Activated naive CD4-positive, alpha-beta T cell treated with anti-CD3 and anti-CD28 coated beads, Interleukin-2, amount 50 U/mL, for 72 hours (primary cell): Measurements from ENCODE around the gene PLEKHG2. TPM values are rescaled to one million over a fixed set of nuclear protein-coding genes. Genes with fewer than 3 reads are reported as not detected.

Source experiments
- ATAC-seq, 2 donors: fragments of 150-1000 bp; cut with Tn5 transposase; 2 replicates each; pipeline ENCODE4 v1.10.0; 2021; ENCODE audit warnings: mild to moderate bottlenecking in 2 of 2, moderate library complexity in 2 of 2
- DNase-seq, 2 donors: peaks; one replicate each; pipeline ENCODE4 v3.0.0; 2021 to 2022; ENCODE audit warnings: low spot score in 2 of 2
- H3K27ac Mint-ChIP-seq, 2 donors: one replicate each; pipeline ENCODE4 v1.8.0; 2022; ENCODE audit warnings: mild to moderate bottlenecking in 2 of 2, mixed read lengths in 2 of 2
- H3K36me3 Mint-ChIP-seq, 2 donors: one replicate each; pipeline ENCODE4 v1.8.0; 2022; ENCODE audit warnings: mixed read lengths in 2 of 2
- H3K9me3 Mint-ChIP-seq, 2 donors: one replicate each; pipeline ENCODE4 v1.8.0; 2022; ENCODE audit warnings: mixed read lengths in 2 of 2
- total RNA-seq, 2 donors: library from RNA; stranded (reverse); gene quantifications; one replicate each; pipeline ENCODE4 v1.2.3, GENCODE V29; 2022

PLEKHG2 gene
- total RNA-seq, 2 donors from 2014 or later = 52.4 to 55.6 TPM

- Mint-ChIP-seq H3K9me3 (no peaks in the 10 kb centered on the region), H3K27ac (peak overlapping the region; percentile 99 to 100), H3K36me3 (peaks cover 34% of the 10 kb centered on the region in 2 donors)
- peak in 1 of 2 donors; percentile 69 for DNase-seq
- ATAC-seq = no peak
Observed at GRCh38 chr19:39411081-39411831, 1.2 kb upstream of the PLEKHG2 start.

- Mint-ChIP-seq H3K36me3 (peaks cover 34% of the 10 kb centered on the region in 2 donors), H3K27ac (peak overlapping the region; percentile 99 to 100), H3K9me3 (no peaks in the 10 kb centered on the region)
- ATAC-seq (peak; percentile 40 to 50), DNase-seq (peak in 1 of 2 donors; percentile 90)
Observed at GRCh38 chr19:39411832-39412099, 703 bp upstream of the PLEKHG2 start.

DNA sequence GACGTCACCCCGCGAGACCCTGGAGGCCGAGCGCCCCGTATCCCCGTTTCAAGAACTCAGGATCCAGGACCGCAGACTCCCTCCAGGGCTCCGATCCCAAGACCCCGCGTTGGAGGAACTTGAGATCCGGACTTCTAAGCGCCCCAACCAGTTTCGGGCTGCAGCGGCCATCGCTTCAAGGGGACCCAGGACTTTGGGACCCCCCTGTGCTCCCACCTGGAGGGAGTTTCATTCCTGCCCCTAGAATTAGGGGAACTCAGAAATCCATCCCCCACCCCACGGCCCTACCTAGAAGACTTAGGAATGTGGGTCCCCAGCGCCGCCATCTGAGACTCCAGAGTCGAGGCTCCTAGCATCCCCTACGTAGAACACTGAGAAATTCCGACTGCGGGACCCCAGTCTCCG is 400 bp downstream of the PLEKHG2 start:
- H3K9me3 Mint-ChIP-seq = no peaks in the 10 kb centered on the region
- H3K27ac Mint-ChIP-seq = peak overlapping the region; percentile 72 to 99
- no peak for DNase-seq
- ATAC-seq = no peak
- H3K36me3 Mint-ChIP-seq = peaks cover 23 to 25% of the 10 kb centered on the region in 2 donors

GRCh38 chr19:39413272-39413910 is 922 bp downstream of the PLEKHG2 start:
- no peaks in the 10 kb centered on the region for H3K9me3 Mint-ChIP-seq
- ATAC-seq (no peak), DNase-seq (no peak)

GRCh38 chr19:39413911-39414608 is 1.6 kb downstream of the PLEKHG2 start:
- Mint-ChIP-seq H3K36me3 (peaks cover 11 to 13% of the 10 kb centered on the region in 2 donors), H3K27ac (peak overlapping the region; percentile 95 to 99), H3K9me3 (no peaks in the 10 kb centered on the region)
- ATAC-seq (no peak), DNase-seq (no peak)

More at GRCh38 chr19:39413272-39413910, 922 bp downstream of the PLEKHG2 start:
- H3K36me3 Mint-ChIP-seq = peaks cover 18 to 19% of the 10 kb centered on the region in 2 donors
- peak overlapping the region; percentile 95 to 99 for H3K27ac Mint-ChIP-seq

DNA sequence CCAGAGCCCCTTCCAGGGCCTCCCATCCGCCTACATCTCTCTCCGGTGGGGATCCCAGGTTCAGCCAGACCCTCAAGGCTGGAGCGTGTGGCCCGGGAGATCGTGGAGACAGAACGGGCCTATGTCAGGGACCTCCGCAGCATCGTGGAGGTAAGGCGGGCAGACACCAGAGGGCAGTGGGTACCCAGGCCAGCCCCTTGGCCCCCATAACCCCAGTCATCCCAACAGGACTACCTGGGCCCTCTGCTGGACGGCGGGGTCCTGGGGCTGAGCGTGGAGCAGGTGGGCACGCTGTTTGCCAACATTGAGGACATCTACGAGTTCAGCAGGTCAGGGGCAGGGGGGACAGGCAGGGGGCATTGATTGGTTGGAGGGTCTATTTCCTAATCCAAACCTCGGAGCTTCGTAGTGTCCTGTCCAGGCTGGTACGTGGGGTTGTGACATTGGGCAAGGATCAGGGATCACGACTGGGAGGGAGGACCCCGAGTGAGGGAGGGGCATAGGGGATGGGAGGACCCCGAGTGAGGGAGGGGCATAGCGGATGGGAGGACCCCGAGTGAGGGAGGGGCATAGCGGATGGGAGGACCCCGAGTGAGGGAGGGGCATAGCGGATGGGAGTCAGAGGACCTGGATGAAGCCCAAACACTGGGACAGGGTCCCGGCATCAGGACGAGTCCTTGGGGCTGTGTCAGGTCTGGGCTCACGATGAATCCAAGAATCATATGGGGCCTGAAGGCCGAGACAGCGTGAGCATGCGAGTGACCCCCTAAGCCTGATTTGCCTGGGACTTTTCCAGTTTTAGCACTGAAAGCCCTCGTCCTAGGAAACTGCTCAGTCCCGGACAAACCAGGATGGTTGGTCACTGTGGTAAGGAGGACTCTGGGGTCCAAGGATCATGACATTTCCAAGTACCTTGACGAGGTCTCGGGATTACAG is 2.9 kb downstream of the PLEKHG2 start:
- H3K36me3 Mint-ChIP-seq = peaks cover 10 to 12% of the 10 kb centered on the region in 2 donors
- no peak for DNase-seq

GRCh38 chr19:39416152-39417120 is 4.0 kb downstream of the PLEKHG2 start:
- Mint-ChIP-seq H3K9me3 (no peaks in the 10 kb centered on the region), H3K27ac (no peak overlapping the region), H3K36me3 (peaks cover 2 to 10% of the 10 kb centered on the region in 2 donors)
- ATAC-seq = no peak
- no peak for DNase-seq

More for the DNA sequence above, 2.9 kb downstream of the PLEKHG2 start:
- Mint-ChIP-seq H3K9me3 (no peaks in the 10 kb centered on the region), H3K27ac (peak overlapping the region in 1 of 2 donors; percentile 76)
- ATAC-seq = no peak

DNA sequence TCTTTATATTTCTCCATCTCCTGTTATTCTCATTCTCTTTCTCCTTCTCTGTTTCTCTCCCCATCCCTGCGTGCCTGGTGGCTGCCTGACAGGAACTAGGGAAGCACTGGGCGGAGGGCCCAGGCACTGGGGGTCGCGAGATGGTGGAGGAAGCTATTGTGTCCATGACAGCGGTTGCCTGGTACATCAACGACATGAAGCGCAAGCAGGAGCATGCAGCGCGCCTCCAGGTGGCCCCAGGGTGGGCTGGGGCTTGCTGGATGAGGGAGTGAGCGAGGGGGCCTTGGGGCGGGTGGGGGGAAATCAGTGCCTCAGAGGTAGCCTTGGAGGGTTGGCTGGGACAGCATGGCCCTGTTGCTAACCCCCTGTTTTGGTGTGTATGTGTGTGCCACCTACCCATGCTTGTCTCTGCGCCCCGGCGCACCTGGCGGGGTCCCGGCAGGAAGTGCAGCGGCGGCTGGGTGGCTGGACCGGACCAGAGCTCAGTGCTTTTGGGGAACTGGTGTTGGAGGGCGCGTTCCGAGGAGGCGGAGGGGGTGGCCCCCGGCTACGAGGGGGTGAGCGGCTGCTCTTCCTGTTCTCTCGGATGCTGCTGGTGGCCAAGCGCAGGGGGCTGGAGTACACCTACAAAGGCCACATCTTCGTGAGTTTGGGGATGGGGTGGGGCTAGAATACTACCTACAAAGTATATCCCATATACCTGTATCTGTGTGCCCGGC is 5.2 kb downstream of the PLEKHG2 start:
- H3K9me3 Mint-ChIP-seq = no peaks in the 10 kb centered on the region
- peaks cover 0 to 10% of the 10 kb centered on the region in 2 donors for H3K36me3 Mint-ChIP-seq
- ATAC-seq (no peak), DNase-seq (no peak)
- peak overlapping the region in 1 of 2 donors; percentile 86 for H3K27ac Mint-ChIP-seq

DNA sequence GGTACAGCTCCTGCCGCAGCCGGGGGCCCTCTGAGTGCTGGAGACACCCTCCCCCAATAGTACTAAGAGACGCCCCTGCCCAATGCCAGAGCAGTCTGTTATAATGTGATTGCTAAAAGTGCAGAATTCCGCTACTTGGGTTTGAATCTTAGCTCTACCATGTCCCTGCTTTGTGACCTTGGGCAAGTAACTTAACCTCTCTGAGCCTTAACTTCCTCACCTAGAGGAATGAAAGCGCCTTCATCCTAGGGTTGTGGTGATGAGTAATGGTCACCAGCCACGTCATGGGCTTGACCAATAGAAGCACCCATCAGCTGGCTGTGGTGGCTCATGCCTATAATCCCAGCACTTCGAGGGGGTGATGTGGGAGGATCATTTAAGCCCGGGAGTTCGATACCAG is 6.5 kb downstream of the PLEKHG2 start:
- Mint-ChIP-seq H3K9me3 (no peaks in the 10 kb centered on the region), H3K27ac (no peak overlapping the region), H3K36me3 (peaks cover 0 to 6% of the 10 kb centered on the region in 2 donors)
- no peak for DNase-seq
- no peak for ATAC-seq

GRCh38 chr19:39420769-39421168 is 8.3 kb downstream of the PLEKHG2 start:
- Mint-ChIP-seq H3K27ac (no peak overlapping the region), H3K36me3 (no peaks in the 10 kb centered on the region), H3K9me3 (no peaks in the 10 kb centered on the region)
- no peak for ATAC-seq
- no peak for DNase-seq

GRCh38 chr19:39422020-39422419 is 9.6 kb downstream of the PLEKHG2 start:
- no peak for DNase-seq
- ATAC-seq = no peak
- H3K27ac Mint-ChIP-seq = no peak overlapping the region
- no peaks in the 10 kb centered on the region for H3K36me3 Mint-ChIP-seq
- H3K9me3 Mint-ChIP-seq = no peaks in the 10 kb centered on the region

DNA sequence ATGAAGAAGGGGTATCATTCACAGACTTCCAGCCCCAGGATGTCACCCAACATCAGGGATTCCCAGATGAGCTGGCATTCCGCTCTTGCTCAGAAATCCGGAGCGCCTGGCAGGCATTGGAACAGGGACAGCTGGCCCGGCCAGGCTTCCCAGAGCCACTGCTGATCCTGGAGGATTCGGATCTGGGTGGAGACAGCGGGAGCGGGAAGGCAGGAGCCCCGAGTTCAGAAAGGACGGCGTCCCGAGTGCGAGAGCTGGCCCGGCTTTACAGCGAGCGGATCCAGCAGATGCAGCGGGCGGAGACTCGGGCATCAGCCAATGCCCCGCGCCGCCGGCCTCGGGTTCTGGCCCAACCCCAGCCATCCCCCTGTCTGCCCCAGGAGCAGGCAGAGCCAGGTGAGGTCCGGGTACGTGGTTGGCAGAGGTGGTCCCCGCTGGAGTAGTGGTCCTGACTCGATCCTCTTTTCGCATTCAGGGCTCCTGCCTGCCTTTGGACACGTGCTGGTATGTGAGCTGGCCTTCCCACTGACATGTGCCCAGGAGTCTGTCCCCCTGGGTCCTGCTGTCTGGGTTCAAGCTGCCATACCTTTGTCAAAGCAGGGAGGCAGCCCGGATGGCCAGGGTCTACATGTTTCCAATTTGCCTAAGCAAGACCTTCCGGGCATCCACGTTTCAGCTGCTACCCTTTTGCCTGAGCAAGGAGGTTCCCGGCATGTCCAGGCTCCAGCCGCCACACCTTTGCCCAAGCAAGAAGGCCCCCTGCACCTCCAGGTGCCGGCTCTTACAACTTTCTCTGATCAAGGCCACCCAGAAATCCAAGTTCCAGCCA is 11.0 kb downstream of the PLEKHG2 start:
- DNase-seq = no peak
- no peak overlapping the region for H3K27ac Mint-ChIP-seq
- H3K9me3 Mint-ChIP-seq = no peaks in the 10 kb centered on the region
- no peak for ATAC-seq
- no peaks in the 10 kb centered on the region for H3K36me3 Mint-ChIP-seq

GRCh38 chr19:39424934-39425333 is 12.5 kb downstream of the PLEKHG2 start:
- DNase-seq = no peak
- ATAC-seq = no peak
- no peak overlapping the region for H3K27ac Mint-ChIP-seq
- H3K36me3 Mint-ChIP-seq = no peaks in the 10 kb centered on the region
- H3K9me3 Mint-ChIP-seq = no peaks in the 10 kb centered on the region

DNA sequence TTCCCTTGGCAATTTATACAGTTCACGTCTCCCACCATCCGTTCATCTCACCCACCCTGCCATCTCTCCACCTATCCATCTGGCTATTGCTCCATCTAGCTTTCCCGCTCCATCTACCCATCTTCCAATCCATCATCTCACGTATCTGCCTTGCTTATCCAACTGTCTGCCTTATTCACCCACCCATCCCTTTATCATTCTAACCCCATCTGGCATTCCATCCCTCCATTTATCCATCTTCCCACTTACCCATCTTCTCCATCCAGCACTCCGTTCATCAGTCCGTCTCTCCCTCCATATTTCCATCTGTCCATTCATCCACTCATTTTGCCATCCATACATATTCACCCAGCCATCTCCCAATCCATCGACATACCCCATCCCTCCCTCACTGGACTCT is 13.3 kb downstream of the PLEKHG2 start:
- ATAC-seq = no peak
- H3K9me3 Mint-ChIP-seq = no peaks in the 10 kb centered on the region
- no peak for DNase-seq
- no peak overlapping the region for H3K27ac Mint-ChIP-seq
- H3K36me3 Mint-ChIP-seq = no peaks in the 10 kb centered on the region
